K562 (cell line): ENCODE data around the gene GRIK1. TPM values are rescaled to one million over a fixed set of nuclear protein-coding genes. Genes with fewer than 3 reads are reported as not detected.
A peak's percentile ranks its signal among the peaks of the same experiment; 100 is the strongest.

Source experiments
- ARID3A ChIP-seq: IDR thresholded peaks from 2 replicates; pipeline ENCODE4 v1.6.1; 2012; ENCODE audit warnings: low read depth, low read length, improper control_type of control experiment, borderline replicate concordance
- BRD4 ChIP-seq: fragments of 200-600 bp; sonication (generic); IDR thresholded peaks from 2 replicates; pipeline ENCODE4 v1.6.1; 2017; ENCODE audit warnings: inconsistent platforms
- FOXJ2 ChIP-seq: fragments of 200-800 bp; sonication (Bioruptor generic); IDR thresholded peaks from 2 replicates; pipeline ENCODE4 v1.6.1; 2016; ENCODE audit warnings: missing genetic modification characterization, missing compliant biosample characterization
- GABPA ChIP-seq: fragments of 200-800 bp; sonication (Bioruptor generic); conservative IDR thresholded peaks from 2 replicates; pipeline ENCODE4 v1.6.1; 2016; ENCODE audit warnings: low read depth, missing genetic modification characterization, missing compliant biosample characterization
- GABPB1 ChIP-seq: sonication (generic); formaldehyde crosslinking; IDR thresholded peaks from 2 replicates; pipeline ENCODE4 v1.8.0; 2022; ENCODE audit warnings: mild to moderate bottlenecking, missing genetic modification reagents
- GATAD2B ChIP-seq: fragments of 450-650 bp; IDR thresholded peaks from 2 replicates; pipeline ENCODE4 v1.6.1; 2017; ENCODE audit warnings: mild to moderate bottlenecking, borderline replicate concordance
- GTF2E2 ChIP-seq: fragments of 200-800 bp; sonication (Bioruptor generic); IDR thresholded peaks from 2 replicates; pipeline ENCODE4 v1.6.1; 2016; ENCODE audit warnings: missing genetic modification characterization, missing compliant biosample characterization
- MAFK ChIP-seq: IDR thresholded peaks from 2 replicates; pipeline ENCODE4 v1.6.1; 2011; ENCODE audit warnings: low read length, improper control_type of control experiment
- NBN ChIP-seq: fragments of 450-650 bp; IDR thresholded peaks from 2 replicates; pipeline ENCODE4 v1.6.1; 2016; ENCODE audit warnings: low read depth, mild to moderate bottlenecking
- NFATC3 ChIP-seq: fragments of 450-650 bp; IDR thresholded peaks from 2 replicates; pipeline ENCODE4 v1.6.1; 2017; ENCODE audit warnings: mild to moderate bottlenecking
- POLR2H ChIP-seq: IDR thresholded peaks from 2 replicates; pipeline ENCODE4 v1.6.1; 2016; ENCODE audit warnings: missing genetic modification characterization, low read depth, mild to moderate bottlenecking, control low read depth, missing compliant biosample characterization, moderate library complexity
- RBM14 ChIP-seq: fragments of 200-400 bp; formaldehyde crosslinking; IDR thresholded peaks from 2 replicates; pipeline ENCODE4 v1.6.1; 2018; ENCODE audit warnings: low read depth, mild to moderate bottlenecking, low read length, moderate library complexity, borderline replicate concordance; ENCODE audit not compliant: insufficient read depth
- TAL1 ChIP-seq: fragments of 450-650 bp; IDR thresholded peaks from 2 replicates; pipeline ENCODE4 v1.6.1; 2016; ENCODE audit warnings: mild to moderate bottlenecking
- ZNF717 ChIP-seq: fragments of 250-450 bp; sonication (Bioruptor Pico); IDR thresholded peaks from 2 replicates; pipeline ENCODE4 v1.5.0; 2021
- polyA plus RNA-seq, 8 experiments: library from polyadenylated mRNA; depleted of rRNA in 4 of 8; stranded (reverse) in 5 of 8; unstranded in 3 of 8; fragments of >200 nt; fragmentation: Nextera tagmentation in 2 of 8; fragmentation: Illumina TruSeq in 1 of 8; extraction: Ambion mirVana in 2 of 8; extraction: Trizol in 1 of 8; gene quantifications; 2 replicates each; pipeline versions ENCODE4 v1.2.1 to v1.2.3, GENCODE V29; 2011 to 2014; ENCODE audit warnings: inconsistent platforms in 1 of 8, missing spikeins in 1 of 8
- total RNA-seq, 7 experiments: library from RNA; depleted of rRNA in 6 of 7; stranded (reverse); fragments of >200 nt in 6 of 7; fragmentation: Illumina TruSeq in 2 of 7; extraction: Trizol in 2 of 7; gene quantifications; 2 replicates each; pipeline versions ENCODE4 v1.2.1 to v1.2.3, GENCODE V29; 2011 to 2021; ENCODE audit warnings: low replicate concordance in 1 of 7
- TF ChIP-seq, protein P1 (sequence below), 2 experiments: fragments of 450-650 bp; conservative IDR thresholded peaks; 2 replicates each; pipeline ENCODE4 v1.6.1; 2017; ENCODE audit warnings: mild to moderate bottlenecking in 2 of 2, moderate library complexity in 2 of 2
- TF ChIP-seq, protein P2 (sequence below): fragments of 250-450 bp; sonication (Bioruptor Pico); IDR thresholded peaks from 2 replicates; pipeline ENCODE4 v1.4.0; 2020; ENCODE audit warnings: mild to moderate bottlenecking, moderate library complexity, borderline replicate concordance

The GRIK1 gene
- total and polyA plus RNA-seq, 9 of the 15 experiments (the other 6 are each of a cell fraction or from before 2014, with no cell fraction given) = 0.17 to 2.8 (median 0.53) TPM

DNA sequence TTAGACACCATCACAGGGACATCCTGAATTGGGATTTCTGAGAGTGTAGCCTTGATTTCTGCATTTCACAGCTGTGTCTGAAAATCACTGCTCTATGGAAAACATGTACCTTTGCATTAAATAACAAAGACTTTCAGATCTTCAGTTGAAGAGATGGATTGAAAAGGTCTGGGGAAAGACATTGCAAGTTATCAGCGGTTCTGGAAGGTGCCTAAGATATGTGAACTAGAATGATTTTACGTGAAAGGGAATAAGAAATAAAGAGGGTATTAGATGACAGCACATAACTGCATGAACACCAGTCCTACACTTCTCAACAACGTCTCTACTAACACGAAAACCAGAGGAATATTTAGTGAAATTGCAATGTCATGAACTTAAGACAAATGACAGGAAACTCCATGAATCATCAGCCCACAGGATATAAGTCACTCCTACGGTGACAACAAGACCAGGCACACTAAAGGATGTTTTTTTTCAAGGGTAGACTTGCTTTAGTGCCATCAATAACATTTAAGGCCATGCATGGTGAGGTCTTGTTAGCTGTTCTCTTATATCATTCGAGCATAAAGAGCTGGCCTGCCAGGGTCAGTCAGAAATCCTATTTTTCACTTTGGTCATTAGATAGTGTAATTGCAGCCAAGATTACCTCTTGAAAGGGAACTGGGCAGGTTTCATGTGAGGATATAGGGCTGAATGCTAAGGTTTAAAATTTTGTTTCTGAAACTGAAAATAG, 283.1 kb downstream of the GRIK1 start (continued):
- TF ChIP-seq, protein P1, sequence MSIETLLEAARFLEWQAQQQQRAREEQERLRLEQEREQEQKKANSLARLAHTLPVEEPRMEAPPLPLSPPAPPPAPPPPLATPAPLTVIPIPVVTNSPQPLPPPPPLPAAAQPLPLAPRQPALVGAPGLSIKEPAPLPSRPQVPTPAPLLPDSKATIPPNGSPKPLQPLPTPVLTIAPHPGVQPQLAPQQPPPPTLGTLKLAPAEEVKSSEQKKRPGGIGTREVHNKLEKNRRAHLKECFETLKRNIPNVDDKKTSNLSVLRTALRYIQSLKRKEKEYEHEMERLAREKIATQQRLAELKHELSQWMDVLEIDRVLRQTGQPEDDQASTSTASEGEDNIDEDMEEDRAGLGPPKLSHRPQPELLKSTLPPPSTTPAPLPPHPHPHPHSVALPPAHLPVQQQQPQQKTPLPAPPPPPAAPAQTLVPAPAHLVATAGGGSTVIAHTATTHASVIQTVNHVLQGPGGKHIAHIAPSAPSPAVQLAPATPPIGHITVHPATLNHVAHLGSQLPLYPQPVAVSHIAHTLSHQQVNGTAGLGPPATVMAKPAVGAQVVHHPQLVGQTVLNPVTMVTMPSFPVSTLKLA (conservative IDR thresholded peaks at IDR 0.05) = peak in 1 of 2 experiments; percentile 73; a peak in 3 of 4 replicates
- peak; percentile 47; the same call in 1 of the 2 replicates for TF ChIP-seq TAL1
- TF ChIP-seq GABPB1 (CRISPR knock-in tag) = peak; percentile 71
- peak; percentile 92 for TF ChIP-seq MAFK
- TF ChIP-seq BRD4 = peak; percentile 99; the same call in 1 of the 2 replicates
- TF ChIP-seq, protein P2, sequence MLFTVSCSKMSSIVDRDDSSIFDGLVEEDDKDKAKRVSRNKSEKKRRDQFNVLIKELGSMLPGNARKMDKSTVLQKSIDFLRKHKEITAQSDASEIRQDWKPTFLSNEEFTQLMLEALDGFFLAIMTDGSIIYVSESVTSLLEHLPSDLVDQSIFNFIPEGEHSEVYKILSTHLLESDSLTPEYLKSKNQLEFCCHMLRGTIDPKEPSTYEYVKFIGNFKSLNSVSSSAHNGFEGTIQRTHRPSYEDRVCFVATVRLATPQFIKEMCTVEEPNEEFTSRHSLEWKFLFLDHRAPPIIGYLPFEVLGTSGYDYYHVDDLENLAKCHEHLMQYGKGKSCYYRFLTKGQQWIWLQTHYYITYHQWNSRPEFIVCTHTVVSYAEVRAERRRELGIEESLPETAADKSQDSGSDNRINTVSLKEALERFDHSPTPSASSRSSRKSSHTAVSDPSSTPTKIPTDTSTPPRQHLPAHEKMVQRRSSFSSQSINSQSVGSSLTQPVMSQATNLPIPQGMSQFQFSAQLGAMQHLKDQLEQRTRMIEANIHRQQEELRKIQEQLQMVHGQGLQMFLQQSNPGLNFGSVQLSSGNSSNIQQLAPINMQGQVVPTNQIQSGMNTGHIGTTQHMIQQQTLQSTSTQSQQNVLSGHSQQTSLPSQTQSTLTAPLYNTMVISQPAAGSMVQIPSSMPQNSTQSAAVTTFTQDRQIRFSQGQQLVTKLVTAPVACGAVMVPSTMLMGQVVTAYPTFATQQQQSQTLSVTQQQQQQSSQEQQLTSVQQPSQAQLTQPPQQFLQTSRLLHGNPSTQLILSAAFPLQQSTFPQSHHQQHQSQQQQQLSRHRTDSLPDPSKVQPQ (CRISPR knock-in tag) = 0 out of 2 replicates have a peak, but pooled peaks have one; percentile 32
- peak; percentile 79; the same call in 1 of the 2 replicates for TF ChIP-seq GATAD2B
- 0 out of 2 replicates have a peak, but pooled peaks have one; percentile 18 for TF ChIP-seq GTF2E2 (tag)
- TF ChIP-seq POLR2H (tag) = peak; percentile 84
- no peak for TF ChIP-seq RBM14
- peak; percentile 95 for TF ChIP-seq ARID3A
- no peak for TF ChIP-seq ZNF717 (CRISPR knock-in tag)
- TF ChIP-seq NFATC3 = peak; percentile 65; the same call in 1 of the 2 replicates
- TF ChIP-seq NBN = peak; percentile 95
- TF ChIP-seq FOXJ2 (tag) = 0 out of 2 replicates have a peak, but pooled peaks have one; percentile 16
- TF ChIP-seq GABPA (tag) = peak; percentile 74
